Pancreas (tissue), 10 donors: ENCODE results near the gene HOXD4. TPM values are rescaled to one million over a fixed set of nuclear protein-coding genes. Genes with fewer than 3 reads are reported as not detected.

Experiments
- ATAC-seq, 4 donors: fragments of 200-7000 bp; cut with Tn5 transposase; one replicate each; pipeline versions ENCODE4 v1.8.0 to v1.9.1; 2020; ENCODE audit warnings: mild to moderate bottlenecking in 4 of 4, moderate library complexity in 4 of 4
- DNase-seq, 6 donors: peaks; one replicate each; pipeline ENCODE4 v3.0.0-alpha.2; 2020
- FAIRE-seq: peaks from 2 replicates; lab custom pipeline; 2012; peaks lifted over from hg19 to GRCh38; lab: Jason Lieb, UNC
- H3K27ac ChIP-seq, 4 donors: fragments of 200-600 bp; sonication (generic); 1 replicate in 3 of 4; 2 replicates in 1 of 4; pipeline versions ENCODE4 v1.5.0 to v1.8.0; 2020
- H3K27me3 ChIP-seq, 4 donors: fragments of 200-600 bp; one replicate each; pipeline ENCODE4 v1.8.0; 2021
- H3K36me3 ChIP-seq, 3 donors: fragments of 200-600 bp; sonication (generic) in 1 of 3; one replicate each; pipeline versions ENCODE4 v1.5.0 to v1.8.0; 2020 to 2021
- H3K4me1 ChIP-seq, 3 donors: fragments of 200-600 bp; one replicate each; pipeline ENCODE4 v1.8.0; 2021
- H3K4me3 ChIP-seq, 4 donors: fragments of 200-600 bp; sonication (generic) in 2 of 4; one replicate each; pipeline versions ENCODE4 v1.5.0 to v1.8.0; 2020 to 2021
- H3K9me3 ChIP-seq, 4 donors: fragments of 200-600 bp; one replicate each; pipeline ENCODE4 v1.8.0; 2021
- WGBS, 2 donors: extraction: QIAGEN DNeasy Blood & Tissue Kit; methylation state at CpG; one replicate each; pipeline ENCODE4 v1.1.7; 2013; 5-methylcytosine and 5-hydroxymethylcytosine counted together
- intact Hi-C, 3 donors: fragments of 100-400 bp; cut with DNase I; formaldehyde crosslinking; loops; one replicate each; pipeline versions ENCODE4 v1.11.1 to v1.14.2; 2022
- polyA plus RNA-seq, 2 donors: library from polyadenylated mRNA; stranded (reverse); fragments of 200-250 nt; gene quantifications; one replicate each; pipeline ENCODE4 v1.2.3, GENCODE V29; 2013
- total RNA-seq, 6 donors: library from RNA; stranded (reverse); fragmentation: NEBNext Ultra II Directional in 4 of 6; extraction: Animal tissue kit (Norgen Biotek cat#: 25700) in 4 of 6; gene quantifications; one replicate each; pipeline versions ENCODE4 v1.2.1 to v1.2.4, GENCODE V29; 2021 to 2023
- TF ChIP-seq, protein P1 (sequence below), 4 donors: fragments of 200-600 bp; sonication (generic) in 3 of 4; IDR thresholded peaks; one replicate each; pipeline versions ENCODE4 v1.5.0 to v1.8.0; 2021; ENCODE audit warnings: antibody characterized with exemption in 4 of 4
- donor health status: healthy with polysubstance abuse.
- donor health status: DM: no; HTN: no; CAD: no; lungs with moderate emphysema.
- donor health status: DM: no; HTN: no; CAD: no.
- donor health status: control.
- donor health status: control.
- donor health status: Bipolar disorder and iron deficiency.
- donor health status: DM: yes; HTN: yes; CAD: no.
- donor health status: DM: no; HTN: no; CAD: no.
- donor health status: DM: no; HTN: no; CAD: no.
- donor health status: DM: yes; HTN: yes; CAD: no.

Gene HOXD4
- total and polyA plus RNA-seq, 8 donors, result 0.13 to 1.8 (median 0.31) TPM; not detected in 2

DNA sequence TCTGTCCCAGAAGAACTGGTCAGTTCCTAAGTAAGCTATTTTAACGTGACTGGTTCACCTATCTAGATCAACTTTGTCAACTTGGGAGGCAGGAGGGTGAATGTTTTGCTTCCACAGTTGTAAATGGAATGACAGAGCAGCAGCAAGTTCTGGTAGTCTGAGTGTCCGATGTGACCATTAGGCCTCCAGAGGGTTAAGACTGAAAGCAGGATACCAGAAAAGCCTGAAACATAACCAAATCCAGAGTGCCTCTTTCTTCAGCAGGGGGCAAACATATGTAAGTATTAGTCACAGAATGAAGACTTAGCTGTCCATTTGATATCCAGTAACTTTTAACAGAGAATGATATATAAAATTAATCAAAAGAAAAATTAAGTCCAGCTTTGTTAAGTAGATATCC is 14.9 kb downstream of the HOXD4 start:
- ATAC-seq (no peak), DNase-seq (no peak), FAIRE-seq (no peak)
- H3K27me3 ChIP-seq, result peaks cover 0 to 51% (median 13%) of the 10 kb centered on the region in 4 donors
- TF ChIP-seq, protein P1, sequence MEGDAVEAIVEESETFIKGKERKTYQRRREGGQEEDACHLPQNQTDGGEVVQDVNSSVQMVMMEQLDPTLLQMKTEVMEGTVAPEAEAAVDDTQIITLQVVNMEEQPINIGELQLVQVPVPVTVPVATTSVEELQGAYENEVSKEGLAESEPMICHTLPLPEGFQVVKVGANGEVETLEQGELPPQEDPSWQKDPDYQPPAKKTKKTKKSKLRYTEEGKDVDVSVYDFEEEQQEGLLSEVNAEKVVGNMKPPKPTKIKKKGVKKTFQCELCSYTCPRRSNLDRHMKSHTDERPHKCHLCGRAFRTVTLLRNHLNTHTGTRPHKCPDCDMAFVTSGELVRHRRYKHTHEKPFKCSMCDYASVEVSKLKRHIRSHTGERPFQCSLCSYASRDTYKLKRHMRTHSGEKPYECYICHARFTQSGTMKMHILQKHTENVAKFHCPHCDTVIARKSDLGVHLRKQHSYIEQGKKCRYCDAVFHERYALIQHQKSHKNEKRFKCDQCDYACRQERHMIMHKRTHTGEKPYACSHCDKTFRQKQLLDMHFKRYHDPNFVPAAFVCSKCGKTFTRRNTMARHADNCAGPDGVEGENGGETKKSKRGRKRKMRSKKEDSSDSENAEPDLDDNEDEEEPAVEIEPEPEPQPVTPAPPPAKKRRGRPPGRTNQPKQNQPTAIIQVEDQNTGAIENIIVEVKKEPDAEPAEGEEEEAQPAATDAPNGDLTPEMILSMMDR (IDR thresholded peaks at IDR 0.05), result no peak
- WGBS, 2 donors, result 21 to 28% methylated on average over 2 of the region's 2 CpGs
- no peak overlapping the region for H3K4me3 ChIP-seq
- no peak overlapping the region for H3K27ac ChIP-seq
- H3K9me3 ChIP-seq, result no peaks in the 10 kb centered on the region
- intact Hi-C loops, result no loop called here
- H3K36me3 ChIP-seq, result no peaks in the 10 kb centered on the region
- peaks cover 0 to 2% (median 0%) of the 10 kb centered on the region in 3 donors for H3K4me1 ChIP-seq

DNA sequence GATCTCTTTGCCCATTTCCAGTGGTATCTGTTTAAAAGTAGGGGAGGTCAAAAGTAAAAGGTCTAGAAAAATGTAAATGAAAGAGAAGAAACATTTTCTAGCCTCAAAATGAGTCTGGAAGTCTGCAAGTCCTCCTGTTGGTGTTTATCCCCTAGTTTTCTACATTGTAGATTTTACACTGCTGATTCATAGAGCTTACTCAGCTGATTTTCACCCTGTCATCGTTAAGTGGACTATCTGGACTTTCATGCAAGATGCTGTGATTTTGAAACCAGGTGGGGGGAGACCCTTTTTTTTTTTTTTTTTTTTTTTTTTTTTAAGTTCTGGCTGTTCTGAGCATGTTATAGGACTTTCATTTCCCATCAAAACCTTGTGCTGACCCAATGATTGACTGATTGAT is 16.0 kb downstream of the HOXD4 start:
- intact Hi-C loops, result no loop called here
- no peaks in the 10 kb centered on the region for H3K36me3 ChIP-seq
- ATAC-seq, result no peak
- no peak for DNase-seq
- peaks cover 0 to 51% (median 15%) of the 10 kb centered on the region in 4 donors for H3K27me3 ChIP-seq
- H3K9me3 ChIP-seq, result no peaks in the 10 kb centered on the region
- no peak overlapping the region for H3K27ac ChIP-seq
- no peak for FAIRE-seq
- peaks cover 0 to 2% (median 0%) of the 10 kb centered on the region in 3 donors for H3K4me1 ChIP-seq
- H3K4me3 ChIP-seq, result no peak overlapping the region
- TF ChIP-seq, protein P1 (IDR thresholded peaks at IDR 0.05), result no peak
- 41 to 46% methylated on average over 1 of the region's 1 CpG for WGBS, 2 donors

DNA sequence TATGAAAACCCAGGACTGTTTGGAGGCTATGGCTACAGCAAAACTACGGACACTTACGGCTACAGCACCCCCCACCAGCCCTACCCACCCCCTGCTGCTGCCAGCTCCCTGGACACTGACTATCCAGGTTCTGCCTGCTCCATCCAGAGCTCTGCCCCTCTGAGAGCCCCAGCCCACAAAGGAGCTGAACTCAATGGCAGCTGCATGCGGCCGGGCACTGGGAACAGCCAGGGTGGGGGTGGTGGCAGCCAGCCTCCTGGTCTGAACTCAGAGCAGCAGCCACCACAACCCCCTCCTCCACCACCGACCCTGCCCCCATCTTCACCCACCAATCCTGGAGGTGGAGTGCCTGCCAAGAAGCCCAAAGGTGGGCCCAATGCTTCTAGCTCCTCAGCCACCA is 17.8 kb downstream of the HOXD4 start:
- 58 to 65% methylated on average over 5 of the region's 5 CpGs for WGBS, 2 donors

DNA sequence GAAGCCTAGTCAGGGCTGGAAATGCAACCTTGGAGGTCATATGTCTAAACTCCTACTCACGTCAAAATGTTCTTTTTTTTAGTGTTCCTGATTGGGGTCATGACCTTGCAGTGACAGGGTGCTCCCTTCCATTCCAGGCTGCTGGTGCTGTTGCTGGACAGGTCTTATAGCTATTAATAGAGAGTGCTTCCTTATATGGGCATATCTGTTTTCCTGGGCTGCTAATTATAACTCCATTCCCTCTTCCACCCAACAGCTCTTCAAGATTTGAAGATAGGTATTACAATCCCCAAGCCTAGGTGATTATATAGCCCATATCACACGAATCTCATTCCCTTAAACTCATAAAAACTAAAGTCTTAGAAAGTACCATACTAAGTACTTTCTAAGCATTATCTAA is 18.4 kb downstream of the HOXD4 start:
- TF ChIP-seq, protein P1 (IDR thresholded peaks at IDR 0.05), result no peak
- H3K27me3 ChIP-seq, result peaks cover 0 to 56% (median 21%) of the 10 kb centered on the region in 4 donors
- H3K9me3 ChIP-seq, result no peaks in the 10 kb centered on the region
- H3K4me3 ChIP-seq, result no peak overlapping the region
- no peak overlapping the region for H3K27ac ChIP-seq
- intact Hi-C loops, result no loop called here
- H3K4me1 ChIP-seq, result peaks cover 0 to 5% (median 0%) of the 10 kb centered on the region in 3 donors
- no peaks in the 10 kb centered on the region for H3K36me3 ChIP-seq
- WGBS, 2 donors, result 52 to 66% methylated on average over 2 of the region's 2 CpGs
- ATAC-seq (no peak), DNase-seq (no peak), FAIRE-seq (no peak)

More for the DNA sequence above, 17.8 kb downstream of the HOXD4 start:
- FAIRE-seq (no peak), ATAC-seq (no peak), DNase-seq (peak in 1 of 6 donors; percentile 6)
- H3K27me3 ChIP-seq, result peaks cover 0 to 56% (median 21%) of the 10 kb centered on the region in 4 donors
- intact Hi-C loops, result no loop called here
- no peaks in the 10 kb centered on the region for H3K36me3 ChIP-seq
- peaks cover 0 to 5% (median 0%) of the 10 kb centered on the region in 3 donors for H3K4me1 ChIP-seq
- H3K9me3 ChIP-seq, result no peaks in the 10 kb centered on the region
- H3K27ac ChIP-seq, result no peak overlapping the region
- TF ChIP-seq, protein P1 (IDR thresholded peaks at IDR 0.05), result no peak
- H3K4me3 ChIP-seq, result no peak overlapping the region

DNA sequence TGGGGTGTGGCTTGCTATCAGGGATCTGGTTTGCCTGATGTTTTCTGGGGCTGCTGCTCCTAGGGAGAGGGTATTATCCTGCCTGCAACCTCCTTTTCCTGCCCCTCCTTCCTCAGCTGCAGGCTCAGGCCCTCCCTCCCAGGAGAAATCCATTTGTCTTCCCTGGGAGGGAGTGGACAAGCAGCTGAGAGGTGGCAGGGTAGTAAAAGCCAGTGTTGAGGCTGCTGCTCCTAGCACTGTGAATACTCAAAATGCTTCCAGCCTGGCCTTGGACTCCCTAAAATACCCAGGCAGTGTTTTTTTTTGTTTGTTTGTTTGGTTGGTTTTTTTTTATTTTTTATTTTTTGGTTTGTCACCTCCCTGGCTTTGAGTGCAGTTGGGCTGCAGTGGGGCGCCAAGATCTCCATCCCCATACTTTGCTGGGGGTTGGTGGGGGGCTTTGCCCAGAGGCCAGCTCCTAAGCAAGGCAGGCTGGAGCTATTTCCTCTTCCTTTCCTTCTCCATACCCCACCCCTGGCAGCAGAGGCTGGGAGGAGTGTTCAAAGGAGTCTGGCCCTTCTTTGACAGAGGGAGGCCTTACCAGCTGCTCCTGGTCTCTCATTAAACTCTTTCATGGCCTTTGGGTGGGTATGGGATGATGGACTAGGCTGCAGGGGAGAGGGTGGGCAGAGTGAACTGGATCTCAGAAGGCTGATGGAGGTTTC is 19.4 kb downstream of the HOXD4 start:
- 69 to 88% methylated on average over 1 of the region's 1 CpG for WGBS, 2 donors
- DNase-seq (no peak), FAIRE-seq (no peak), ATAC-seq (no peak)
- intact Hi-C loops, result no loop called here
- Histone ChIP-seq H3K9me3 (no peaks in the 10 kb centered on the region), H3K36me3 (no peaks in the 10 kb centered on the region), H3K27me3 (peaks cover 0 to 48% (median 16%) of the 10 kb centered on the region in 4 donors), H3K27ac (no peak overlapping the region), H3K4me1 (peaks cover 0 to 3% (median 0%) of the 10 kb centered on the region in 3 donors), H3K4me3 (no peak overlapping the region)
- TF ChIP-seq, protein P1 (IDR thresholded peaks at IDR 0.05), result no peak
